ENCODE data around the gene MYH4.

GRCh38 chr17:10469459-10469858 is at the start of gene MYH4:
- TF ChIP-seq CTCF (IDR thresholded peaks at IDR 0.05 in 4 of 5, conservative IDR thresholded peaks at IDR 0.05 in 1 of 5) (no peak), POLR2A (IDR thresholded peaks at IDR 0.05) (no peak)

Data from gastrocnemius medialis (tissue), 4 donors.